HG03175 (cell line): ENCODE results near the gene TNFRSF14.
A peak's percentile ranks its signal among the peaks of the same experiment; 100 is the strongest.
"Not testable (repeated sequence)": the region's sequence is repeated elsewhere in the genome, so short reads cannot be mapped to it uniquely, and the experiment has no call there.

Source experiments
- ATAC-seq: cut with Tn5 transposase; IDR thresholded peaks from one replicate; pipeline ENCODE4 v1.9.1; 2021; ENCODE audit warnings: mild to moderate bottlenecking, moderate library complexity; ENCODE audit not compliant: unreplicated experiment

The TNFRSF14 gene

GRCh38 chr1:2537784-2538115 lies 18.4 kb upstream of the TNFRSF14 start:
- ATAC-seq: no peak

GRCh38 chr1:2538376-2538775 lies 17.8 kb upstream of the TNFRSF14 start:
- ATAC-seq: no peak

GRCh38 chr1:2538872-2539271 lies 17.3 kb upstream of the TNFRSF14 start:
- no peak for ATAC-seq

DNA sequence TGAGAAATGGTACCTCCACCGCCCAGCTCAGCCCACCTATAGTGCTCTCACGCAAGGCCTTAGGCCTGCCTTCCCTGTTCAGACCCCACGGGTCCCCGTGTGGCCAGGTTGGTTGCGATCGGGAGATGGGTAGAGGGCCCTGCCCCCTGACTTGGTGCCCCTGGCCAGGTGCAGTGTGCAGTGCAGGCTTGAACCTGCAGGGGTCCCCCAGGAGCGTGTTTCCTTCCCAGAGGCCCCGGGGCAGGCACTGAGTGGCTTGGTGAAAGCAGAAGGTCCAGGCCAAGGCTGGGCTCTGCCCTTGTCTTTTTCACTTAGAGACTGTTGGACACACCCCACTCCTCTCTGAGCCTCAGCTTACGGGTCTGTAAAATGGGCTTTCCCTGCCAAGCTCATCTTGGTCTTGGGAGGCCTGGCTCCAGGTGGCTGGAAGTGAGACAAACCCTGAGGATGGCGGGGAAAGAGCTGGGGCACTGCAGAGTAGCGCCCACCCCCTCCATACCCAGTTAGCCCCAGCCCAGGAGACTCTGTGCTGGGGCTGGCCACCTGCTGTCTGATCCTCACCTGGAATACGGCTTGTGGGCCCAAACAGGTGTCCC lies 16.8 kb upstream of the TNFRSF14 start:
- ATAC-seq: no peak

DNA sequence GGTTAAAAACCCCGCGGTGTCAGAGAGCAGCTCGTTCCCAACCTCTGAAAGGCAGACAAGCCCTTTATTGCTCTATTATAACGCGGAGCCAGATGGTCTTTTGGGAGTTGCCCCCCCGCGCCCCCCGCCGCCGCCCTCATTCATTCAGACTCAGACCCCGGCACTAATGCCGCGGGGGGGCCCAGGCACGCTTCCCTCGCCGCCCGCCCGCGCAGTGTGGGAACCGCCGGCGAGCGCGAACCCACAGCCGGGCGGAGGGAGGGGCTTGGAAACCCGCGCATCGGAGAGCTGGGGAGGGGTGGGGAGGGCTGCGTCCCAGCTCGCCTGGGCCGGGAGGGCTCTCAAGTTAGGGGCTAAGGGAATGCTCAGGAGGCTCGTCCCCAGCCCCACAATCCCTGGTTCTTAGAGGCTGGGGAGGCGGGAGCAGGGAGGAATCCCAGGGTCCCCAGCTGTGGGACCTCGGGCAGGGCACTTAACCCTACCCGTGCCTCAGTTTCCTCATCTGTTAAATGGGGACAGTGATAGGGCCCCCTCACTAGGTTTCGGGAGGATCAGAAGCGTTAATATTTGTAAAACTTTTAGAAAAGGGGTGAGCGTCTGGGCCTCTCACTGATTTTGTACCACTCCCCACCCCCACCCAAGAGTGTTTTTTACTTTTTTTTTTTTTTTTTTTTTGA lies 15.2 kb upstream of the TNFRSF14 start:
- no peak for ATAC-seq

GRCh38 chr1:2541619-2542245 lies 14.4 kb upstream of the TNFRSF14 start:
- no peak for ATAC-seq

- no peak for ATAC-seq
Measured at GRCh38 chr1:2542246-2542915, 13.8 kb upstream of the TNFRSF14 start.

DNA sequence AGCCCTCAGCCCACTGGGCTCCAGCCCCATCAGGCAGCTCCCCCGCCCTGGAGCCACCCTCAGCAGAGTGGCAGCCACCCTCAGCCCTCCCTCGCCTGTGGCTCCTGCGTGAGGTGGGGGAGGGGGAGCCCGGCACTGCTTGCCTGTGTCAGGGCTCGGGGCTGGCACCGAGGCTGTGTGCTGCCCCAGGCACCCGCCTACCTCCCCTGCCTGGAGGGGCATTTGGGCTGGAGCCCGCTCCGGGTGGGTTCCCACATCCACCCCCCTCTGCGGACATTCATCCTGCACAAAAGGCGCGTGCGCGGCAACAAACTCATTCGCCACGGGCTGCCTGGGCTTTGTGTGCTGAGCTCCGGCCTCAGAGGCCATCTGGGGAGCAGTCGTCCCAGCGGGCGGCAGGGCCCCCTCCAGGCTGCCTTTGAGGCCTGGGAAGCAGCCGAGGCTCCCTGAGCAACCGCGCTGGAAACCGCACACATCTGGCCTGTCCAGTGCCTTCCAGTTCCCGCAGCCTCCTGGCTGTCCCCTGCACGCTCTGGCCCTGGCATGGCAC lies 12.6 kb upstream of the TNFRSF14 start:
- ATAC-seq: no peak

- ATAC-seq: no peak
Measured at GRCh38 chr1:2544093-2544874, 11.9 kb upstream of the TNFRSF14 start.

- ATAC-seq: no peak
Measured at GRCh38 chr1:2544875-2545640, 11.1 kb upstream of the TNFRSF14 start.

DNA sequence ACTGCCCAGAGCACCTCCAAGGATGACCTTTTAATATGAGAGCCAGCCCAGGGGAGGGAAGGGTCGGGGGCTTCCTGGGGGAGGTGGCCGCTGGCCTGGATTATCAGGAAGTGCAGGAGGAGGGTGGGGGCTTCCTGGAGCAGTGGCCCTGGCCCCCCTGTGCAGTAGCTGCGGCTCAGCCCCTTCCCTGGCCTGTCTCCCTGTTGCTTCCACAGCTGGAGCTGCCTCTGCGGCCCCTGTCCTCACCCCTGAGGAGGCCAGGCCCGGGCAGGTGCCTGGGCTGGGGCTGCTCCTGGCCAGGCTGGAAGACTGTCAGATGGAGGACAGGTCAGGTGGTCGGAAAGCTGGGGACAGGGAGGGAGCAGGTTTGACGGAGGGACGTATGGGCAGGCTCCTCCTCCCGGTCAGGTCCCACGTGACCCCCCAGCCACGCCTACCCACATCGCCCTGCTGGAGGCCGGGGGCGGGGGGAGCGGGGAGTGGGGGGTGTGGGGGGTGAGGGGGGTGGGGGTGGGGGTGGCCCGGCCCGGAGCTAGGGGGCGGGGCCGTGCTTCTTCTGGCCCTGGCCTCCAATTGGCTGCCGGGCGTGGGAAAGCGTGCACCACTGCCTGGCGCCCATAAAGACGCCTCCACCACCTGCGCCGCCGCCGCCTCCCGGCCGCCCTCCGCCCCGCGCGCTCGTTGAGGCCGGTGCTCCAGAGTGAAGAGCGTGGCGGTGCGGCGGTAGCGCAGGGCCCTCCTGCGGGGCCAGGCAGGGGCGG lies 10.2 kb upstream of the TNFRSF14 start:
- peak; percentile 38 for ATAC-seq

GRCh38 chr1:2546515-2547209 lies 9.5 kb upstream of the TNFRSF14 start:
- ATAC-seq: peak; percentile 37

- no peak for ATAC-seq
Measured at GRCh38 chr1:2547210-2548067, 8.7 kb upstream of the TNFRSF14 start.

DNA sequence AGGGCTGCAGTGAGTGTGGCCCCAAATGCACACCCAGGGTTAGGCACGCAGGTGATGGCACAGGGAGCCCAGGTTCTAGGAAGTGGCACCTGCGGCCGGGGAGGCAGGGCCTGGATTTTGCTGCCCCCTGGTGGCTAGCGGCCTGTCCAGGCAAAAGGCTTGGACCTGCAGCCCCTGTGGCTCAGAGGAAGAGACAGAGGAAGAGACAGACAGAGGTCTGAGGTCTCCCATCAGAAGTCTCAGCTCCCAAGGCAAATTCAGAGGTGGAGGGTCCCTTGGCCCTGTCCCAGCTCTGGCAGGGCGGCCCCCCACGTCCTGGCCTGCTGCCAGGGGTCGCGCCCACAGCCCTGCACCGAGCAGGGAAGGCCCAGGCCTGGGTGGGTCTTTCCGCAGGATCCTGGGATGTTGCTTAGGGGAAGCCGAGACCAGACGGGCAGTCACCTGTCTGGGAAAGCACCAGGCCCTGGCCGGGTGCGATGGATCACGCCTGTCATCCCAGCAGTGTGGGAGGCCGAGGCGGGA lies 8.0 kb upstream of the TNFRSF14 start:
- peak; percentile 27 for ATAC-seq

DNA sequence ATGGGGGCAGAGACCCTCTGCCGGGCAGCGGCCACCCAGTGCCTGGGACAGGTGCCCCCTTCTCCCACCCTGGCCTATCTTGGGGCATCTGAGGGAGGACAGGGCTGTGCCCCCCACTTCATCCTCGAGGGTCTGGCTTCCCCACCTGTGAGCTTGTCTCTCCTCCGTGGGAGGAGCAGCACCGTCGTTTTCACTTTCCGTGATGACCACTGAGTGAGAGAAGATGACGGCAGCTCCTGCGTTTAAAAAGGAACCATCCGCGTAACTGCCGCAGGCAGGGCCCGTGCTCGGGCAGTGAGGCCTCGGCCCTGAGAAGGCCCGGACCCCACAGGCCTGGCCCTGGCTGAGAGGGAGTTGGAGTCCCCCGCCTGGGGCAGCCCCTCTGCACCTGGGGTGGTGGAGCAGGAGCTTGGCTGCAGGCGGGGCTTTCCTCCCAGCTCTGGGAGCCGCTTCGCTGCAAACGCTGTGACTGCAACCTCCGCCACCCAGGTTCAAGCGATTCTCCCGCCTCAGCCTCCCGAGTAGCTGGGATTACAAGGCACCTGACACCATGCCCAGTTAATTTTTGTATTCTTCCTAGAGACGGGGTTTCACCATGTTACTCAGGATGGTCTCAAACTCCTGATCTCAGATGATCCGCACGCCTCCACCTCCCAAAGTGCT lies 6.7 kb upstream of the TNFRSF14 start:
- not testable (repeated sequence) for ATAC-seq

- not testable (repeated sequence) for ATAC-seq
Measured at GRCh38 chr1:2550309-2550861, 5.8 kb upstream of the TNFRSF14 start.

DNA sequence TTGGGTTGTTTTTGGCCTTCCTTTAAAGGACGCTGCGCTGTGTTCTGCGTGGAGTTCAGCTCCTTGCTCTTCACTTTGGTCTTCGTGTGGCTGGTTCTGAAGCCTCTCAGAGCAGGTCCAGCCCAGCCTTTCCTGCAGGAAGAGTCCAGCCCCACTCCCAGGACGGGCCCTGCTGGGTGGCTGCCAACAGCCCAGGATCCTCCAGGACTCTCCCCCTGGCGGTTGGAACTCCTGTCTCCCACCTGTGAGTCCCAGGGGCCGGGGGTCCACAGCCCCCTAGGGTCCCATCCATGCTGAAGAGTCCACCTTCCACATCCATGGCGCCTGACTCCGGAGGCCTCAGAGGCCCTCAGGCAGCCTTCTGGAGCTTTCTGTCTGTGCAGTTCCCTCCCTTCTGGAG lies 4.6 kb upstream of the TNFRSF14 start:
- ATAC-seq: not testable (repeated sequence)
